HepG2 (cell line): ENCODE data around the gene TBX15. TPM values are rescaled to one million over a fixed set of nuclear protein-coding genes. Genes with fewer than 3 reads are reported as not detected.
A peak's percentile ranks its signal among the peaks of the same experiment; 100 is the strongest.

Experiments
- CBFB ChIP-seq: sonication (generic); formaldehyde crosslinking; IDR thresholded peaks from 2 replicates; pipeline ENCODE4 v1.4.0; 2020; ENCODE audit warnings: missing genetic modification reagents
- CHCHD3 ChIP-seq: sonication (generic); formaldehyde crosslinking; IDR thresholded peaks from 2 replicates; pipeline ENCODE4 v1.8.0; 2022; ENCODE audit warnings: mild to moderate bottlenecking, missing genetic modification reagents, moderate library complexity
- EED ChIP-seq: sonication (generic); formaldehyde crosslinking; IDR thresholded peaks from 2 replicates; pipeline ENCODE4 v1.5.0; 2020; ENCODE audit warnings: mild to moderate bottlenecking, missing genetic modification reagents
- ESRRA ChIP-seq: sonication (generic); formaldehyde crosslinking; IDR thresholded peaks from 2 replicates; pipeline ENCODE4 v1.5.1; 2020; ENCODE audit warnings: mild to moderate bottlenecking, low read depth, missing genetic modification reagents
- ETV6 ChIP-seq: sonication (generic); formaldehyde crosslinking; conservative IDR thresholded peaks from 2 replicates; pipeline ENCODE4 v1.4.0; 2020; ENCODE audit warnings: missing genetic modification reagents
- NONO ChIP-seq, 2 experiments: fragments of 450-650 bp in 1 of 2; sonication (generic) in 1 of 2; formaldehyde crosslinking in 1 of 2; IDR thresholded peaks in 1 of 2; conservative IDR thresholded peaks in 1 of 2; 2 replicates each; pipeline versions ENCODE4 v1.6.1 to v1.8.0; 2017 to 2022; ENCODE audit warnings: mild to moderate bottlenecking in 1 of 2, missing genetic modification reagents in 1 of 2, moderate library complexity in 1 of 2
- NR2F6 ChIP-seq, 2 experiments: IDR thresholded peaks; 2 replicates each; pipeline ENCODE4 v1.6.1; 2016; ENCODE audit warnings: antibody characterized with exemption in 1 of 2, mild to moderate bottlenecking in 1 of 2
- SETDB1 ChIP-seq: sonication (generic); formaldehyde crosslinking; IDR thresholded peaks from 2 replicates; pipeline ENCODE4 v1.5.1; 2020; ENCODE audit warnings: missing genetic modification reagents, mild to moderate bottlenecking, borderline replicate concordance
- SP140L ChIP-seq: sonication (generic); formaldehyde crosslinking; IDR thresholded peaks from 2 replicates; pipeline ENCODE4 v1.4.0; 2020; ENCODE audit warnings: missing genetic modification reagents, borderline replicate concordance
- TCF7L2 ChIP-seq: IDR thresholded peaks from 2 replicates; pipeline ENCODE4 v1.6.1; 2011; ENCODE audit warnings: mild to moderate bottlenecking, low read depth, low read length, moderate library complexity
- XBP1 ChIP-seq: sonication (generic); formaldehyde crosslinking; IDR thresholded peaks from 2 replicates; pipeline ENCODE4 v1.5.0; 2020; ENCODE audit warnings: missing genetic modification reagents
- ZC3H13 ChIP-seq: sonication (generic); formaldehyde crosslinking; IDR thresholded peaks from 2 replicates; pipeline ENCODE4 v1.8.1; 2023; ENCODE audit warnings: mild to moderate bottlenecking, missing genetic modification reagents, moderate library complexity
- ZMYM2 ChIP-seq: sonication (generic); formaldehyde crosslinking; IDR thresholded peaks from 2 replicates; pipeline ENCODE4 v1.8.0; 2022; ENCODE audit warnings: mild to moderate bottlenecking, missing genetic modification reagents
- ZNF468 ChIP-seq: sonication (generic); formaldehyde crosslinking; IDR thresholded peaks from 2 replicates; pipeline ENCODE4 v1.8.0; 2022; ENCODE audit warnings: mild to moderate bottlenecking, moderate library complexity, missing genetic modification reagents
- ZNF550 ChIP-seq: sonication (generic); formaldehyde crosslinking; IDR thresholded peaks from 2 replicates; pipeline ENCODE4 v1.4.0; 2020; ENCODE audit warnings: mild to moderate bottlenecking, missing genetic modification reagents, borderline replicate concordance
- ZNF724P ChIP-seq: sonication (generic); formaldehyde crosslinking; IDR thresholded peaks from 2 replicates; pipeline ENCODE4 v1.8.0; 2022; ENCODE audit warnings: missing genetic modification reagents, borderline replicate concordance
- polyA plus RNA-seq, 8 experiments: library from polyadenylated mRNA; depleted of rRNA in 3 of 8; stranded (reverse) in 7 of 8; unstranded in 1 of 8; fragments of >200 nt; fragmentation: Illumina TruSeq in 4 of 8; extraction: Trizol in 4 of 8; gene quantifications; 2 replicates each; pipeline versions ENCODE4 v1.2.1 to v1.2.3, GENCODE V29; 2011 to 2016; ENCODE audit warnings: low read depth in 4 of 8, missing spikeins in 1 of 8, mixed read lengths in 1 of 8; ENCODE audit not compliant: insufficient read depth in 1 of 8
- total RNA-seq, 5 experiments: library from RNA; depleted of rRNA; stranded (reverse); fragments of >200 nt; fragmentation: Illumina TruSeq; extraction: Trizol; gene quantifications; 2 replicates each; pipeline ENCODE4 v1.2.3, GENCODE V29; 2016; ENCODE audit warnings: low read depth in 1 of 5
- TF ChIP-seq, protein P1 (sequence below): sonication (generic); formaldehyde crosslinking; IDR thresholded peaks from 2 replicates; pipeline ENCODE4 v1.9.0; 2021; ENCODE audit warnings: mild to moderate bottlenecking, missing genetic modification reagents
- TF ChIP-seq, protein P2 (sequence below): sonication (generic); formaldehyde crosslinking; IDR thresholded peaks from 2 replicates; pipeline ENCODE4 v1.4.0; 2020; ENCODE audit warnings: mild to moderate bottlenecking, missing genetic modification reagents
- TF ChIP-seq, protein P3 (sequence below): sonication (generic); formaldehyde crosslinking; IDR thresholded peaks from 2 replicates; pipeline ENCODE4 v1.5.0; 2020; ENCODE audit warnings: missing genetic modification reagents, mild to moderate bottlenecking, borderline replicate concordance
- TF ChIP-seq, protein P4 (sequence below): sonication (generic); formaldehyde crosslinking; IDR thresholded peaks from 2 replicates; pipeline ENCODE4 v1.8.1; 2023; ENCODE audit warnings: missing genetic modification reagents, mild to moderate bottlenecking, borderline replicate concordance

The TBX15 gene
- total and polyA plus RNA-seq, 2 of the 13 experiments (the other 11 are each of a cell fraction or from before 2014, with no cell fraction given): 0.42 to 1.9 TPM

DNA sequence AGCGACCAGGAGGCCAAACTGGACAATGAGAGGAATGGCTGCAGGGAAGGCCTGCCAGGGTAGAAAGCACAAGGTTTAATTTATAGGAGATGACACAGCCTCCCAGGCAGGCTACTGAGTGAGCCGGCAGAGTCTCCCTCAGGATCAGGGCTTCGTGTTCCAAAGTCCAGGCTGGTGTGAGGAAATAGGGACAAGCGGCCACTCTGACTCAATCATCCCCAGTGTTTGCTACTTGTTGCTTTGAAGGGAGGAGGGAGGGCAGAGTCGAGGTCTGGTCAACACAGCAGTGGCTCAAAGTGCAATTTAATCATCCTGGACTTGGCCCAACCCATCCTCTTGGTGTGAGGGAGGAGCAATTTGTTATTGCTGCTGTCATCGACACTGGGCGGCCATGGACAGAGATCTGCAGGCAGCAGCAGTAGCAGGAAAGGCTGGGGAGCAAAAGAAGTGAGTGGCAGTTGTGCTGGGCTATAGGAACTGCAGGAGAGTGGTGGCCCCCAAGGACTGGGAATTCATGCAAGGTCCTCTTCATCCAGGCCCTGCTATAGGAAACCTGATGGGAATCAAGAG lies 27.5 kb downstream of the TBX15 start (continued):
- TF ChIP-seq, protein P1, sequence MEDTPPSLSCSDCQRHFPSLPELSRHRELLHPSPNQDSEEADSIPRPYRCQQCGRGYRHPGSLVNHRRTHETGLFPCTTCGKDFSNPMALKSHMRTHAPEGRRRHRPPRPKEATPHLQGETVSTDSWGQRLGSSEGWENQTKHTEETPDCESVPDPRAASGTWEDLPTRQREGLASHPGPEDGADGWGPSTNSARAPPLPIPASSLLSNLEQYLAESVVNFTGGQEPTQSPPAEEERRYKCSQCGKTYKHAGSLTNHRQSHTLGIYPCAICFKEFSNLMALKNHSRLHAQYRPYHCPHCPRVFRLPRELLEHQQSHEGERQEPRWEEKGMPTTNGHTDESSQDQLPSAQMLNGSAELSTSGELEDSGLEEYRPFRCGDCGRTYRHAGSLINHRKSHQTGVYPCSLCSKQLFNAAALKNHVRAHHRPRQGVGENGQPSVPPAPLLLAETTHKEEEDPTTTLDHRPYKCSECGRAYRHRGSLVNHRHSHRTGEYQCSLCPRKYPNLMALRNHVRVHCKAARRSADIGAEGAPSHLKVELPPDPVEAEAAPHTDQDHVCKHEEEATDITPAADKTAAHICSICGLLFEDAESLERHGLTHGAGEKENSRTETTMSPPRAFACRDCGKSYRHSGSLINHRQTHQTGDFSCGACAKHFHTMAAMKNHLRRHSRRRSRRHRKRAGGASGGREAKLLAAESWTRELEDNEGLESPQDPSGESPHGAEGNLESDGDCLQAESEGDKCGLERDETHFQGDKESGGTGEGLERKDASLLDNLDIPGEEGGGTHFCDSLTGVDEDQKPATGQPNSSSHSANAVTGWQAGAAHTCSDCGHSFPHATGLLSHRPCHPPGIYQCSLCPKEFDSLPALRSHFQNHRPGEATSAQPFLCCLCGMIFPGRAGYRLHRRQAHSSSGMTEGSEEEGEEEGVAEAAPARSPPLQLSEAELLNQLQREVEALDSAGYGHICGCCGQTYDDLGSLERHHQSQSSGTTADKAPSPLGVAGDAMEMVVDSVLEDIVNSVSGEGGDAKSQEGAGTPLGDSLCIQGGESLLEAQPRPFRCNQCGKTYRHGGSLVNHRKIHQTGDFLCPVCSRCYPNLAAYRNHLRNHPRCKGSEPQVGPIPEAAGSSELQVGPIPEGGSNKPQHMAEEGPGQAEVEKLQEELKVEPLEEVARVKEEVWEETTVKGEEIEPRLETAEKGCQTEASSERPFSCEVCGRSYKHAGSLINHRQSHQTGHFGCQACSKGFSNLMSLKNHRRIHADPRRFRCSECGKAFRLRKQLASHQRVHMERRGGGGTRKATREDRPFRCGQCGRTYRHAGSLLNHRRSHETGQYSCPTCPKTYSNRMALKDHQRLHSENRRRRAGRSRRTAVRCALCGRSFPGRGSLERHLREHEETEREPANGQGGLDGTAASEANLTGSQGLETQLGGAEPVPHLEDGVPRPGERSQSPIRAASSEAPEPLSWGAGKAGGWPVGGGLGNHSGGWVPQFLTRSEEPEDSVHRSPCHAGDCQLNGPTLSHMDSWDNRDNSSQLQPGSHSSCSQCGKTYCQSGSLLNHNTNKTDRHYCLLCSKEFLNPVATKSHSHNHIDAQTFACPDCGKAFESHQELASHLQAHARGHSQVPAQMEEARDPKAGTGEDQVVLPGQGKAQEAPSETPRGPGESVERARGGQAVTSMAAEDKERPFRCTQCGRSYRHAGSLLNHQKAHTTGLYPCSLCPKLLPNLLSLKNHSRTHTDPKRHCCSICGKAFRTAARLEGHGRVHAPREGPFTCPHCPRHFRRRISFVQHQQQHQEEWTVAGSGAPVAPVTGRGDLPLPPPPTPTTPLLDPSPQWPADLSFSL: no peak
- TF ChIP-seq CHCHD3 (no peak), NR2F6 (IDR thresholded peaks at IDR 0.05) (peak; percentile 86), NR2F6 (CRISPR knock-in tag; IDR thresholded peaks at IDR 0.05) (peak; percentile 91), EED (no peak), TCF7L2 (no peak), SP140L (CRISPR knock-in tag) (0 out of 2 replicates have a peak, but pooled peaks have one; percentile 32), CBFB (CRISPR knock-in tag) (no peak), ZMYM2 (CRISPR knock-in tag) (peak; percentile 94), ESRRA (peak; percentile 81), ETV6 (CRISPR knock-in tag) (no peak), ZC3H13 (no peak), NONO (IDR thresholded peaks at IDR 0.05) (no peak), NONO (CRISPR knock-in tag; conservative IDR thresholded peaks at IDR 0.05) (peak; percentile 90), ZNF468 (CRISPR knock-in tag) (no peak), XBP1 (CRISPR knock-in tag) (no peak), SETDB1 (CRISPR knock-in tag) (no peak), ZNF550 (no peak), ZNF724P (CRISPR knock-in tag) (no peak)
- TF ChIP-seq, protein P2, sequence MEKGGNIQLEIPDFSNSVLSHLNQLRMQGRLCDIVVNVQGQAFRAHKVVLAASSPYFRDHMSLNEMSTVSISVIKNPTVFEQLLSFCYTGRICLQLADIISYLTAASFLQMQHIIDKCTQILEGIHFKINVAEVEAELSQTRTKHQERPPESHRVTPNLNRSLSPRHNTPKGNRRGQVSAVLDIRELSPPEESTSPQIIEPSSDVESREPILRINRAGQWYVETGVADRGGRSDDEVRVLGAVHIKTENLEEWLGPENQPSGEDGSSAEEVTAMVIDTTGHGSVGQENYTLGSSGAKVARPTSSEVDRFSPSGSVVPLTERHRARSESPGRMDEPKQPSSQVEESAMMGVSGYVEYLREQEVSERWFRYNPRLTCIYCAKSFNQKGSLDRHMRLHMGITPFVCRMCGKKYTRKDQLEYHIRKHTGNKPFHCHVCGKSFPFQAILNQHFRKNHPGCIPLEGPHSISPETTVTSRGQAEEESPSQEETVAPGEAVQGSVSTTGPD (CRISPR knock-in tag): no peak
- TF ChIP-seq, protein P3, sequence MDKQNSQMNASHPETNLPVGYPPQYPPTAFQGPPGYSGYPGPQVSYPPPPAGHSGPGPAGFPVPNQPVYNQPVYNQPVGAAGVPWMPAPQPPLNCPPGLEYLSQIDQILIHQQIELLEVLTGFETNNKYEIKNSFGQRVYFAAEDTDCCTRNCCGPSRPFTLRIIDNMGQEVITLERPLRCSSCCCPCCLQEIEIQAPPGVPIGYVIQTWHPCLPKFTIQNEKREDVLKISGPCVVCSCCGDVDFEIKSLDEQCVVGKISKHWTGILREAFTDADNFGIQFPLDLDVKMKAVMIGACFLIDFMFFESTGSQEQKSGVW: no peak
- TF ChIP-seq, protein P4, sequence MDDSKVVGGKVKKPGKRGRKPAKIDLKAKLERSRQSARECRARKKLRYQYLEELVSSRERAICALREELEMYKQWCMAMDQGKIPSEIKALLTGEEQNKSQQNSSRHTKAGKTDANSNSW (CRISPR knock-in tag): no peak
